Activated CD4-positive, alpha-beta T cell treated with anti-CD3 and anti-CD28 coated beads, Interleukin-2, amount 10 ng/mL, durations not matched to agents 7 days and 5 days (primary cell): ENCODE data around the gene RAB31. TPM values are rescaled to one million over a fixed set of nuclear protein-coding genes. Genes with fewer than 3 reads are reported as not detected.

Source experiments
- CTCF ChIA-PET: fragments of 350-600 bp; sonication (Branson Sonifier 250); formaldehyde crosslinking; loops from one replicate; lab custom pipeline; 2021; ENCODE audit warnings: antibody characterized with exemption; lab: Charles Lee
- POLR2A ChIA-PET: fragments of 350-600 bp; sonication (Branson Sonifier 250); formaldehyde crosslinking; loops from one replicate; lab custom pipeline; 2021; ENCODE audit warnings: antibody characterized with exemption; lab: Charles Lee
- DNase-seq: peaks from one replicate; pipeline ENCODE4 v3.0.0-alpha.2; 2020
- H3K27ac Mint-ChIP-seq: one replicate; pipeline ENCODE4 v1.8.0; 2021; ENCODE audit warnings: mild to moderate bottlenecking, moderate library complexity, mixed read lengths
- H3K27me3 Mint-ChIP-seq: one replicate; pipeline ENCODE4 v1.8.0; 2021; ENCODE audit warnings: mixed read lengths
- H3K36me3 Mint-ChIP-seq: one replicate; pipeline ENCODE4 v1.8.0; 2021; ENCODE audit warnings: low read depth, mixed read lengths
- H3K4me1 Mint-ChIP-seq: one replicate; pipeline ENCODE4 v1.8.0; 2021; ENCODE audit warnings: mixed read lengths
- H3K4me3 Mint-ChIP-seq: one replicate; pipeline ENCODE4 v1.8.0; 2021; ENCODE audit warnings: mild to moderate bottlenecking, moderate library complexity, mixed read lengths
- H3K9me3 Mint-ChIP-seq: one replicate; pipeline ENCODE4 v1.8.0; 2021; ENCODE audit warnings: mixed read lengths
- total RNA-seq, 2 experiments: library from RNA; stranded (reverse); gene quantifications; one replicate each; pipeline ENCODE4 v1.2.3, GENCODE V29; 2021

Gene RAB31
- total RNA-seq, 2 experiments from 2014 or later, result 0.92 to 1.3 TPM

DNA sequence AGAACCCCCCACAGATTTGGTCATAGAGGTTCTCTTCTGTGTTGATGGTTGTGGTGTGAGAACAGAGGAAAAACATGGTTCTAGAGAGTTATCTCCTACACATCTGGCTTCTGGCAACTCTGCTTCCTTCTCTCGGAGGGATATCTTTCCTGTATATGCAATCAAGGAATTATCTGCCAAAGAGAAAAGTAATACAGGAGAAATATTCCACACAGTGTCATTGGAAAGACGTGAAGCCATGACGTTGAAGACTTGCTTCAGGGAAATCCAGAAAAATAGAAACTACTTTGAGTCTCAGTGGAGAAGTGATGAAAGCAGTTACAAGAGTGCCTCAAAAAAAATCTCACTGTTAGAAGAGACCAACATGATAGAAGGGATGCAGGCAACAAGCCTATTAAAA is 78.5 kb downstream of the RAB31 start:
- no peak for DNase-seq
- Mint-ChIP-seq H3K9me3 (peaks cover 2% of the 10 kb centered on the region), H3K4me1 (peaks cover 4% of the 10 kb centered on the region), H3K27ac (no peak overlapping the region), H3K4me3 (no peak overlapping the region), H3K36me3 (no peaks in the 10 kb centered on the region), H3K27me3 (peaks cover 16% of the 10 kb centered on the region)
- ChIA-PET POLR2A (no interaction called here), CTCF (no interaction called here)

DNA sequence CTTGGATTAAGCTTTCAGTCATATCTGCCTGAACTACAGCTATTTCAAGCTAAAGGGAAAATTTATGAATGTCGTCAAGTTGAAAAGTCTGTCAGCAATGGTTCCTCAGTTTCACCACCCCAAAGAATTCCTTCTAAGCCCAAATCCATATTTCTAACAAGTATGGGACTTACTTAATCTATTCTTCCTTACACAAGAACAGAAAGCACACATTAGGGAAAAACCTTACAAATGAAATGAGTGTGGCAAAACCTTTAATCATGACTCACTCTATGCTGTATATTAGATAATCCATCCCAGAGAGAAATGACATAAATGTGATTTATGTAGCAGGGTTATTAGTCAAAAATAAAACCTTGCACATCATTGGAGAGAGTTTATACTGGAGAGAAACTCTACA is 78.9 kb downstream of the RAB31 start:
- CTCF ChIA-PET, result no interaction called here
- Mint-ChIP-seq H3K4me1 (peaks cover 4% of the 10 kb centered on the region), H3K27me3 (peaks cover 16% of the 10 kb centered on the region), H3K27ac (no peak overlapping the region), H3K4me3 (no peak overlapping the region), H3K36me3 (no peaks in the 10 kb centered on the region), H3K9me3 (peaks cover 2% of the 10 kb centered on the region)
- DNase-seq, result no peak
- POLR2A ChIA-PET, result no interaction called here

DNA sequence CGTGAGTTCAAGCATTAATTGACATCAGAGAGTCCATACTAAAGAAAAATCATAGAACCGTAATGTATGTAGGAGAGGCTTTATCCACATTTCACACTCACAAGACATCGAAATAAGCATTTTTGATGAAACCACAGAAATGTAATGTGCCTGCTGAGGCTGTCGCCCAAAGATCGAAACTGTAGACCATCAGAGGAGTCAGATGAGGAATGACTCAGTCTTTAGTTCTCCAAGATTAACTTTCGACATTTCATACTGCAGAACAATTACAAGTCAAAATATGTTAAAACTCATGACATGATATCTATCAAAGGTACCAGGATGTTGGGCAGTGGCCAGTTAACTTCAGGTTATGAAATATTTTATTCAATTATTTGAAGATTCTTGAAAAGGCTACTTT is 79.6 kb downstream of the RAB31 start:
- H3K36me3 Mint-ChIP-seq, result no peaks in the 10 kb centered on the region
- no peak overlapping the region for H3K27ac Mint-ChIP-seq
- CTCF ChIA-PET, result no interaction called here
- peaks cover 4% of the 10 kb centered on the region for H3K4me1 Mint-ChIP-seq
- POLR2A ChIA-PET, result no interaction called here
- DNase-seq, result no peak
- H3K9me3 Mint-ChIP-seq, result peaks cover 2% of the 10 kb centered on the region
- H3K27me3 Mint-ChIP-seq, result peaks cover 16% of the 10 kb centered on the region
- no peak overlapping the region for H3K4me3 Mint-ChIP-seq

DNA sequence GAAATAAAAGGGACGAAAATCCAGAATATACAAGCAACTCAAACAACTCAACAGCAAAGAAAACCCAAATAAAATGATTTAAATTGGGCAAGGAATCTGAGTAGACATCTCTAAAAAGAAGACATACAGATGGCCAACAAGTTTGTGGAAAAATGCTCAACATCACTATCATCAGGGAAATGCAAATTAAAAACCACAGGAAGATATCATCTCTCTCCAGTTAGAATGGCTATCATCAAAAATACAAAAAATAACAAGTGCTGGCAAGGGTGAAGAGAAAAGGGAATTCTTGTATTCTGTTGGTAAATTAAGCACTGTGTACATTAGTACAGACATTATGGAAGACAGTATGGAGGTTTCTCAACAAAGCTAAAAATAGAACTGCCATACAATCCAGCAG is 80.0 kb downstream of the RAB31 start:
- ChIA-PET POLR2A (no interaction called here), CTCF (no interaction called here)
- no peak for DNase-seq
- Mint-ChIP-seq H3K36me3 (no peaks in the 10 kb centered on the region), H3K9me3 (peaks cover 2% of the 10 kb centered on the region), H3K4me3 (no peak overlapping the region), H3K27ac (no peak overlapping the region), H3K4me1 (peaks cover under 1% of the 10 kb centered on the region), H3K27me3 (peaks cover 16% of the 10 kb centered on the region)

DNA sequence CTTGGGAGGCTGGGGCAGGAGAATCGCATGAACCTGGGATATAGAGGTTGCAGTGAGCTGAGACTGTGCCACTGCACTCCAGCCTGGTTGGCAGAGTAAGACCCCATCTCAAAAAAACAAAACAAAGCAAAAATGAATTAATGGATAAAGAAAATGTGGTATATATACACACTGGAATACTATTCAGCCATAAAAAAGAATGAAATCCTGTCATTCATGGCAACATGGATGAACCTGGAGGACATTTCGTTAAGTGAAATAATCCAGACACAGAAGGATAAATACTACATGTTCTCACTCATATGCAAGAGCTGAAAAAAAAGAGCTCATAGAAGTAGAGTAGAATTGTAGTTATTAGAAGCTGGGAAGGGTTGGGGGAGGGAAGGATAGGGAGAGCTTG is 80.8 kb downstream of the RAB31 start:
- H3K27me3 Mint-ChIP-seq, result peaks cover 16% of the 10 kb centered on the region
- peaks cover 2% of the 10 kb centered on the region for H3K9me3 Mint-ChIP-seq
- CTCF ChIA-PET, result interaction anchor here (1.2 kb wide), 1 partner anchor 18 kb away, joined by 3 read pairs; no protein-coding TSS in a partner anchor
- H3K27ac Mint-ChIP-seq, result no peak overlapping the region
- H3K4me3 Mint-ChIP-seq, result no peak overlapping the region
- no peak for DNase-seq
- H3K36me3 Mint-ChIP-seq, result no peaks in the 10 kb centered on the region
- POLR2A ChIA-PET, result no interaction called here
- H3K4me1 Mint-ChIP-seq, result no peaks in the 10 kb centered on the region

DNA sequence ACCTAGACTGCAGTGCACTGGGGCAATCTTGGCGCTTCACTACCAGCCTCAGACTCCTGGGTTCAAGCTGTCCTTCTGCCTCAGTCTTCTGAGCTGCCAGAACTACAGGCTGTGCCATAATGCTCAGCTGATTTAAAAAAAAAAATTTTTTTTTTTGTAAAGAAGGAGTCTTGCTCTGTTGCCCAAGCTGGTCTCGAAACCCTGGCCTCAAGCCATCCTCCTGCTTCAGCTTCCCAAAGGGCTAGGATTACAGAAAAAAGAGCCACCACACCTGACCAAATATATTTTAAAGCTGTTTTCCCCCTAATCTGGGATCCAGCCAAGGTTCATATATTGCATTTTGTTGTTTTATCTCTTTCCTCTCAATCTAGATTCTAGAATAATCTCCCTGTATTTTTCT is 82.2 kb downstream of the RAB31 start:
- ChIA-PET CTCF (no interaction called here), POLR2A (no interaction called here)
- Mint-ChIP-seq H3K4me3 (no peak overlapping the region), H3K4me1 (no peaks in the 10 kb centered on the region), H3K9me3 (peaks cover 2% of the 10 kb centered on the region), H3K27ac (no peak overlapping the region), H3K36me3 (no peaks in the 10 kb centered on the region), H3K27me3 (peaks cover 19% of the 10 kb centered on the region)
- no peak for DNase-seq

DNA sequence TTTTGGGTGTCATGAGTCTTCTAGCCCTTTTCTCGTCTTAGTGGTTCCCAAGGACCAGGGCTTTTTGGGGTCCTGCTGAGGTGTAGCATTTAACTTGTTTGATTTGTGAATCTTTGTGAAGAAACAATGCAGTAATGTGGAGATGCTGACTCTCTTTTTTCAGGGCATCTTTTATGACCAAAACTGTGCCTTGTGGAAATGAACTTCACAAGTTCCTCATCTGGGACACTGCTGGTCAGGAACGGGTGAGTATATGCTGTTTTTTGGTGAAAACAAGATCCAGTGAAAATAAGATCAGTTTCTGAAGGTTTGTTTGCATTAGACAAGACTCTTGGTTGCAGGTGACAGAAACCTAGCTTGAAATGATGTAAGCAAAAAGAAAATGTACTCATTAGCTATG is 83.9 kb downstream of the RAB31 start:
- ChIA-PET CTCF (no interaction called here), POLR2A (no interaction called here)
- Mint-ChIP-seq H3K4me1 (no peaks in the 10 kb centered on the region), H3K4me3 (no peak overlapping the region), H3K36me3 (no peaks in the 10 kb centered on the region), H3K27me3 (peaks cover 26% of the 10 kb centered on the region), H3K27ac (no peak overlapping the region), H3K9me3 (peaks cover 2% of the 10 kb centered on the region)
- DNase-seq, result no peak

DNA sequence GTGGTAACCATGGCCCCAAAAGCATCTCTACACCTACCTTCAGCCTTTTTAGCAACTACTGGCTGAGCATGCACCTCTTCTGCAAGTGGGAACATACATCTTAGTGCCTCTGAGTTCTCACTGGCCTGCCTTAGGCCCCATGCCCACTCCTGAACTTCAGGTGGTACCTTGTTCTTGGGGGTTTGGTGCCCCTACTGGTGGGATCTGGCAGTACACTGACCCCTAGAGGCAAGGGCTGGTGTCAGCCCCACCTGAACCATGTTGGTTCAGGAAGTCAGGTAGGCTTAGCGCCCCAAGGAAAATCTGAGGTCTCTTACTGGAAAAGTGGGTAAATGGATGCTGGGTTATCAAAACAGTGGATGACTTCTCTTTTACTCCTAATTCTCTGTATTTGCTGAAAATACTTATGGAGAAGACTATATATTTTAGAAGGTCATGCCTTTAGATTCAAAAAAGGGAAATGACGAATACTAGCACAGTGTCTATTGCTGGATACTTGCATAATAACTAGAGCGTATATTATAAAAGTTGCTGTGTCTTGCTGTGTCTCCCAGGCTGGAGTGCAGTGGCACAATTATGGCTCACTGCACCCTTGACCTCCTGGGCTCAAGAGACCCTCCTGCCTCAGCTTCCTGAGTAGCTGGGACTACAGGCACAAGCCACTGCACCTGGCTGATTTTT is 84.6 kb downstream of the RAB31 start:
- Mint-ChIP-seq H3K36me3 (no peaks in the 10 kb centered on the region), H3K4me3 (no peak overlapping the region), H3K27me3 (peaks cover 20% of the 10 kb centered on the region), H3K9me3 (peaks cover 2% of the 10 kb centered on the region), H3K4me1 (no peaks in the 10 kb centered on the region), H3K27ac (no peak overlapping the region)
- POLR2A ChIA-PET, result no interaction called here
- DNase-seq, result peak; percentile 25
- CTCF ChIA-PET, result no interaction called here

DNA sequence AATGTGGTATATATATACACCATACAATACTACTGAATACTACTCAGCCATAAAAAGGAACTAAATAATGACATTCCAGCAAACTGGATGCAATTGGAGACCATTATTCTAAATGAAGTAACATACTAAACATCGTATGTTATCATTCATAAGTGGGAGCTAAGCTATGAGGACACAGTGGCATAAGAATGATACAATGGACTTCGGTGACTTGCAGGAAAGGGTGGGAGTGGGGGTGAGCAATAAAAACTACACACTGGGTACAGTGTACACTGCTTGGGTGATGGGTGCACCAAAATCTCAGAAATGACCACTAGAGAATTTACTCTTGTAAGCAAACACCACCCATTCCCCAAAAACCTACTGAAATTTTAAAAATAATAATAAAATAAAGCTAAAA is 87.9 kb downstream of the RAB31 start:
- Mint-ChIP-seq H3K4me3 (no peak overlapping the region), H3K4me1 (no peaks in the 10 kb centered on the region), H3K27me3 (peaks cover 16% of the 10 kb centered on the region), H3K36me3 (no peaks in the 10 kb centered on the region), H3K27ac (no peak overlapping the region), H3K9me3 (no peaks in the 10 kb centered on the region)
- POLR2A ChIA-PET, result no interaction called here
- no peak for DNase-seq
- CTCF ChIA-PET, result no interaction called here

DNA sequence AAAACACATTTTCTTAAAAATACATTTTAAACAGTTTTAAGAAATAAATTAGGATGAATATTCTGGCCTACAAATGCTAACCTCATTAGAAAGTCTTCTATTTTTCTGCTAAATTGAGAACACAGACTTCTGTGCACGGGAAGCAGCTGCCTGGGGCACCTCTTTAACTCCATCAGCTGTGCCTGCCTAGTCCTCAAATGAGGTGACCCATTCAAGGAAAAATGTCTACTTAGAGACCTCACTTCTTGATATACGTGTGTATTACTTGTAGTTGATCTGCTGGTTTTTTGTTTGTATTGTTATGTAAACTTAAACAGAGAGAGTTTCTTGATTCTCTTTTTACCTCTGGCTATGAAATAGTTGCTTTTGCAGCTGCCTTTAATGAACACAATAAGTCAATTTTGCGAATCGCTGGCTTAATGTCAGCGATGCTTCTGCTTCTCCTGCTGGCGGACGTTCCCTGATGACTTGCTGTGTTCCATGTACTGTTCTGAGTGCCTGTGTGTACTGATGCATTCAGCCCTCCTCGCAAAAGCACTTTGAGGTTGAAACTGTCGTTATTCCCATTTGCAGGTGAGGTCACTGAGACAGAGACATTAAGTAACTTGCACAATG is 88.9 kb downstream of the RAB31 start:
- no peaks in the 10 kb centered on the region for H3K36me3 Mint-ChIP-seq
- CTCF ChIA-PET, result no interaction called here
- no peak overlapping the region for H3K27ac Mint-ChIP-seq
- POLR2A ChIA-PET, result no interaction called here
- peaks cover 19% of the 10 kb centered on the region for H3K27me3 Mint-ChIP-seq
- no peaks in the 10 kb centered on the region for H3K9me3 Mint-ChIP-seq
- no peak for DNase-seq
- no peak overlapping the region for H3K4me3 Mint-ChIP-seq
- H3K4me1 Mint-ChIP-seq, result no peaks in the 10 kb centered on the region

DNA sequence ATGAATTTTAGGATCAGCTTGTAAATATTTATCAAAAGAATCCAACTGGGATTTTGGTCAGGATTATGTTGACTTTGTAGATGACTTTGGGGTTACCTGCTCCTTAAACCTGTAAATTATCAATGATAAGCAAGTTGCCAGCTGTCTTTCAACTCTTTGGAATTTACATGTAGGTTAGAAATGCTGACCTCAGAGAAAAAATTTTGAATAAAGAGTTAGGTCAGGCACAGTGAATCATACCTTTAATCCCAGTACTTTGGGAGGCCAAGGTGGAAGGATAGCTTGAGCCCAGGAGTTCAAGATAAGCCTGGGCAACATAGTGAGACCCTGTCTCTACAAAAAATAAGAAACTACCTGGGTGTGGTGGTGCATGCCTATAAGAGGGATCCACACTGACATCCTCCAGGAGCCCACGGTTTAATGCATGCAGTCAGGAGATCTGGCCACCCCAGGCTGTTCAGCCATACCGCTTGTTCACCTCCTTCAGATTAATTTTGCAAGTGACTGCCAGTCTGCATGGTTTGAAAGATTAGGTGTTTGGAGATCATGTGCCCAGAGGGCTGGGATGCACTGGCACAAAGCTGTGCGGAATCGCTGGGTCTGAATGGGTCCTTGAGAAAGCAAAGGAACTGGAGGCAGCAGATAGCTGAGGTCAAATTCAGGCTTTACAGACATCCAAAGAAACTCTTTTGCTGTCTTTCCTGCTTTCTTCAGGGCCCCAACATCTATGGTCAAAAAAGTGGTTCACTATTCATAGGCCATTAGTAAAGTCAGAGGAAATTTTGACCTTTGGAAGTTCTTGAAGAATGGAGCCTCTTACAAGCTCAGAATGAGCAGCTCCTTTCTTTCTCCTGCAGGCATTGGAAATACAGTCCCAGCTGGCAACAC is 94.3 kb downstream of the RAB31 start:
- Mint-ChIP-seq H3K27me3 (peaks cover 5% of the 10 kb centered on the region), H3K4me3 (no peak overlapping the region), H3K36me3 (no peaks in the 10 kb centered on the region), H3K9me3 (no peaks in the 10 kb centered on the region), H3K27ac (no peak overlapping the region), H3K4me1 (no peaks in the 10 kb centered on the region)
- POLR2A ChIA-PET, result no interaction called here
- no peak for DNase-seq
- CTCF ChIA-PET, result interaction anchor here (1.1 kb wide), 1 partner anchor 32 kb away, joined by 3 read pairs; no protein-coding TSS in a partner anchor

DNA sequence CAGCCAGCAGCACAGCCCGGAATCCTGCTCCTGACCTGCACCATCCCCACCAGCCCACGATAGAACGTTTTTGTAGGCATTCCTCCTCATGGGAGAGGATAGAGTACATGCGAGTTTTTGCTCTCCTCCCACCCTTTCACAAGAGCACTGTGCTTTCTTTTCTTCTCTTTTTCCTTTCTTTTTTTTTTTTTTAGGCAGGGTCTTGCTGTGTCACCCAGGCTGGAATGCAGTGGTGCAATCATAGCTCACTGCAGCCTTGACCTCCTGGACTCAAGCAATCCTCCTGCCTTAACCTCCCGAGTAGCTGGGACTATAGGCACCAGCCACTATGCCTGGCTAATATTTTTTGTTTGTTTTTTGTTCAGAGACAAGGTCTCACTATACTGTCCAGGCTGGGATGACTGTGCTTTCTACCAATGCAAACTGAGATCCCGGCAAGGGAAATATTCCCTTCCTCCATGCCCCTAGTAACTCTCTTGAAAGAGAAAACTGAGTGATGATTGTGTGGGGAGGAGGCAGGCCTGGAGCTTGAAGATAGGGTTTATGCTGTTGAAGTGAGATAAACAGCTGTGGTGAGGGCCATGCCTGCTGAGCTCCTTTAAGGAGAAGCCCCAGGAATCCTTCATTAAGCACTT is 95.1 kb downstream of the RAB31 start:
- no peak for DNase-seq
- Mint-ChIP-seq H3K27me3 (peaks cover 5% of the 10 kb centered on the region), H3K4me3 (no peak overlapping the region), H3K9me3 (no peaks in the 10 kb centered on the region), H3K27ac (no peak overlapping the region), H3K36me3 (no peaks in the 10 kb centered on the region), H3K4me1 (no peaks in the 10 kb centered on the region)
- POLR2A ChIA-PET, result no interaction called here
- CTCF ChIA-PET, result interaction anchor here (1.1 kb wide), 1 partner anchor 32 kb away, joined by 3 read pairs; no protein-coding TSS in a partner anchor
